ENCODE results near the gene INO80. TPM values are rescaled to one million over a fixed set of nuclear protein-coding genes. Genes with fewer than 3 reads are reported as not detected.

Gene INO80, protein sequence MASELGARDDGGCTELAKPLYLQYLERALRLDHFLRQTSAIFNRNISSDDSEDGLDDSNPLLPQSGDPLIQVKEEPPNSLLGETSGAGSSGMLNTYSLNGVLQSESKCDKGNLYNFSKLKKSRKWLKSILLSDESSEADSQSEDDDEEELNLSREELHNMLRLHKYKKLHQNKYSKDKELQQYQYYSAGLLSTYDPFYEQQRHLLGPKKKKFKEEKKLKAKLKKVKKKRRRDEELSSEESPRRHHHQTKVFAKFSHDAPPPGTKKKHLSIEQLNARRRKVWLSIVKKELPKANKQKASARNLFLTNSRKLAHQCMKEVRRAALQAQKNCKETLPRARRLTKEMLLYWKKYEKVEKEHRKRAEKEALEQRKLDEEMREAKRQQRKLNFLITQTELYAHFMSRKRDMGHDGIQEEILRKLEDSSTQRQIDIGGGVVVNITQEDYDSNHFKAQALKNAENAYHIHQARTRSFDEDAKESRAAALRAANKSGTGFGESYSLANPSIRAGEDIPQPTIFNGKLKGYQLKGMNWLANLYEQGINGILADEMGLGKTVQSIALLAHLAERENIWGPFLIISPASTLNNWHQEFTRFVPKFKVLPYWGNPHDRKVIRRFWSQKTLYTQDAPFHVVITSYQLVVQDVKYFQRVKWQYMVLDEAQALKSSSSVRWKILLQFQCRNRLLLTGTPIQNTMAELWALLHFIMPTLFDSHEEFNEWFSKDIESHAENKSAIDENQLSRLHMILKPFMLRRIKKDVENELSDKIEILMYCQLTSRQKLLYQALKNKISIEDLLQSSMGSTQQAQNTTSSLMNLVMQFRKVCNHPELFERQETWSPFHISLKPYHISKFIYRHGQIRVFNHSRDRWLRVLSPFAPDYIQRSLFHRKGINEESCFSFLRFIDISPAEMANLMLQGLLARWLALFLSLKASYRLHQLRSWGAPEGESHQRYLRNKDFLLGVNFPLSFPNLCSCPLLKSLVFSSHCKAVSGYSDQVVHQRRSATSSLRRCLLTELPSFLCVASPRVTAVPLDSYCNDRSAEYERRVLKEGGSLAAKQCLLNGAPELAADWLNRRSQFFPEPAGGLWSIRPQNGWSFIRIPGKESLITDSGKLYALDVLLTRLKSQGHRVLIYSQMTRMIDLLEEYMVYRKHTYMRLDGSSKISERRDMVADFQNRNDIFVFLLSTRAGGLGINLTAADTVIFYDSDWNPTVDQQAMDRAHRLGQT (N-terminal part only)
- polyA plus RNA-seq (2013, experiment 1 of 4): 12.0 TPM
- 15.2 TPM for polyA plus RNA-seq (2013, experiment 2 of 4)
- 10.9 TPM for polyA plus RNA-seq (2013, experiment 3 of 4)
- polyA plus RNA-seq (2013, experiment 4 of 4): 12.4 TPM

DNA sequence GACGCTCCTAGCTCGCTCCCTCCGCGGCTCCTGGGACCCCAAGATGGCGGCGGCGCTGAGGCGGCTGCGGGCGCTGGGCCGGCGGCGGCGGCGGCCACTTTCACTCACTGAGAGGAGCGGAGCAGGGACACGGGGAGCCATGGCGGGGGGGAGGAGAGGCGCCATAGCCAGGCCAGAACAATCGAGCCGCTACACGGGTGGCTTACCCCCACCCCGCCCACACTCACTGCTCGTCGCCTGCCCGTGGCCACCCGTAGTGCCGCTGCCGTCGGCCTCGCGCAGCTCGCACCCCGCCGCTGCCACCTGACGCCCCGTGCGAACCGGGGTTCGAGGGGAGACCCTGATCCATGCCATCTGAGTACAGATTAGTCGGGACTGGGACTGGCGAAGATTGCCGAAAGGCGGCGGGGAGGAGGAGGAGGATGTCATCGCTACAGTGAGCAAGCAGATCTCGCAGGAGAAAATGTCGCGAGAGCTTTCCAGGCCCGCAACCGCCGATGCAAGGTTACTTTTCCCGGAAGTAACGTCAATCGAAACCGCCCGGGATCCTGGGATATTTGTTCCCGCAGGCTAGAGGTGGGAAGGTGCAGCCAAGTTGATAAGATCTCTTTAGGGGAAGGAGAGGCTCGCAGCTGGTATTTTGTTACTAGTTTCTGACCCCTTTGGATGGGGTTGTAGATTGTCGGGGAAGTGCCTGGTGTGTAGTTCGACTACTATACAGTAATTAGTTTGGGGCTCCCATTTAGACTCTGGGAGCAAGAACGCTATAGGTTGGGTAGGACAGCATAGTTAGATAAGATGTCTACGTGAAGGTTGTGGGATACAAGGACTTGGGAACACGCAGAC is at the start of gene INO80:
TSS of gene INO80 (minus strand) at position 165 of the 846 bp plus-strand sequence. CDS start 19,970 bp downstream, outside the sequence.
- 1 to 2% methylated on average over 64 of the region's 64 CpGs for WGBS, 2 experiments
- H3K27ac ChIP-seq (ENCODE audit: insufficient read depth, low read depth, low read length, poor library complexity, severe bottlenecking): peak within 1 kb of the TSS; percentile 97
- no peaks in the 10 kb centered on the region for H3K9me3 ChIP-seq (ENCODE audit: control insufficient read depth, low read length)
- H3K36me3 ChIP-seq (ENCODE audit: control insufficient read depth, insufficient read depth, low read length): no peaks in the 10 kb centered on the region
- no peaks in the 10 kb centered on the region for H3K27me3 ChIP-seq (ENCODE audit: control insufficient read depth, insufficient read depth, low read length, poor library complexity, severe bottlenecking)
- peaks cover 5% of the 10 kb centered on the region for H3K4me1 ChIP-seq (ENCODE audit: control insufficient read depth, insufficient read depth, low read length)
- peak within 1 kb of the TSS; percentile 99 for H3K4me3 ChIP-seq (ENCODE audit: insufficient read depth, low read depth, low read length)

DNA sequence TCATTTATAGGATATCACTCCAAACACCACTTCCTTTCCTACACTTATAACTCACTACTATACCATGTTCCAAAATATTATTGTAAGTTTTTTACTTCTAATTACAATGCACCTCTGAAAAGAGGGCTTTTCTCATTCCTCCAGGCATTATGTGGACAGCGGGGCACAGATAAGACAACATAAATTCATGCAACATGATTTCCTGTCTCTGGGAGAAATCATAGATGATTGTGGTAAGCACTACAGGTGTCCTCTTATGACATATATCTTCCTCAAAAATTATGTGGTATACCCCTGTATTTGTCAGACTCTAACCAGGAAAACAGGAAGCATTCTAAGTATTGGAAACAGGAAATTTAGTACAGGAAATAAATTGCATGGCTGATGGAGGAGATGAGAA is 45.7 kb upstream of the INO80 start:
- no peak overlapping the region for H3K27ac ChIP-seq (ENCODE audit: insufficient read depth, low read depth, low read length, poor library complexity, severe bottlenecking)
- no peak overlapping the region for H3K4me3 ChIP-seq (ENCODE audit: insufficient read depth, low read depth, low read length)
- no peaks in the 10 kb centered on the region for H3K27me3 ChIP-seq (ENCODE audit: control insufficient read depth, insufficient read depth, low read length, poor library complexity, severe bottlenecking)
- no peaks in the 10 kb centered on the region for H3K36me3 ChIP-seq (ENCODE audit: control insufficient read depth, insufficient read depth, low read length)
- 89 to 100% methylated on average over 1 of the region's 1 CpG for WGBS, 2 experiments
- H3K4me1 ChIP-seq (ENCODE audit: control insufficient read depth, insufficient read depth, low read length): no peaks in the 10 kb centered on the region
- H3K9me3 ChIP-seq (ENCODE audit: control insufficient read depth, low read length): no peaks in the 10 kb centered on the region

DNA sequence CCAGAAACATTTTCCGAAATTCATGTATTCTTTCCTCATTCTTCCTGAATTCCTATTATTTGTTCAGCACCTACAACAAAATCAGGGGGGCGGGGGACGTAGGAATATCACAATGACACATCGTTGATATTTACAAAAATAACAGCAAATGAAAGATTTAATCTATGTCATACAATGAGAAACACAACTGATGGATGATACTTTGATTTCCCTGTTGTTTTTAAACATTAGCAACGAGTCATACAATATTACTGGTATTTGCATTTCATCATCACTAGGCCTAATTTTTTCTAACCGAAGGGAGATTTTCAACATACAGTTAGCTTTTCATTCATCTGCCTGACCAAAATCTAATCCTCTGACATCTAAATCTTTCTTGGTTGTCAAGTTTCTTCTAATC is 45.3 kb upstream of the INO80 start:
- Histone ChIP-seq H3K4me1 (ENCODE audit: control insufficient read depth, insufficient read depth, low read length) (no peaks in the 10 kb centered on the region), H3K27me3 (ENCODE audit: control insufficient read depth, insufficient read depth, low read length, poor library complexity, severe bottlenecking) (no peaks in the 10 kb centered on the region), H3K4me3 (ENCODE audit: insufficient read depth, low read depth, low read length) (no peak overlapping the region), H3K36me3 (ENCODE audit: control insufficient read depth, insufficient read depth, low read length) (no peaks in the 10 kb centered on the region), H3K27ac (ENCODE audit: insufficient read depth, low read depth, low read length, poor library complexity, severe bottlenecking) (no peak overlapping the region), H3K9me3 (ENCODE audit: control insufficient read depth, low read length) (no peaks in the 10 kb centered on the region)
- 92 to 96% methylated on average over 6 of the region's 6 CpGs for WGBS, 2 experiments

DNA sequence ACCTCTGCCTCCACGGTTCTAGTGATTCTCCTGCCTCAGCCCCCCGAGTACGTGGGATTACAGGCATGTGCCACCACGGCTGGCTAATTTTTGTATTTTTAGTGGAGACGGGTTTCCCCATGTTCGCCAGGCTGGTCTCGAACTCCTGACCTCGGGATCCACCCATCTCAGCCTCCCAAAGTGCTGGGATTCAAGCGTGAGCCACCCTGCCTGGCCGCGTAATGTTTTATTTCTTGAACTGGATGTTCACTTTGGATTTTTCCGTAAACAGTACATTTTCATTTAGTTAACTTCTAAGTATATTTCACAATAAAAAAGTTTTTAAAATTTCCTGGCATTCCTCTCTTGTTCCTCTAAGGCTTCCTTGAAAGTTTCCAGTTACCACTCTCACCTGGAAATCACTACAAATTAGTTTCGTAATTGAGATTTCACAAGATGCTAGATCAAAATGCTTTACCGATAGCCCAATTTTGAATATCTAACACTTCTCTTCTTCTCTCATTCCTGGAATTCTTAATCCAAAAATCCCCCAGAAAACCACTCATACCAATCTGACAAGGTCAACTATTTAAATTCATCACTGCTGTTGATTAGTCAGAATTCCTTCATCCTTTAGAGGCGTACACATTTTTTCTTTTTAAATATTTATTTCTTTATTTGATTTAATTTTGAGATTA is 44.7 kb upstream of the INO80 start:
- no peak overlapping the region for H3K27ac ChIP-seq (ENCODE audit: insufficient read depth, low read depth, low read length, poor library complexity, severe bottlenecking)
- WGBS, 2 experiments: 95% methylated on average over 14 to 15 of the region's 15 CpGs
- H3K9me3 ChIP-seq (ENCODE audit: control insufficient read depth, low read length): no peaks in the 10 kb centered on the region
- no peaks in the 10 kb centered on the region for H3K27me3 ChIP-seq (ENCODE audit: control insufficient read depth, insufficient read depth, low read length, poor library complexity, severe bottlenecking)
- no peaks in the 10 kb centered on the region for H3K4me1 ChIP-seq (ENCODE audit: control insufficient read depth, insufficient read depth, low read length)
- H3K4me3 ChIP-seq (ENCODE audit: insufficient read depth, low read depth, low read length): no peak overlapping the region
- H3K36me3 ChIP-seq (ENCODE audit: control insufficient read depth, insufficient read depth, low read length): no peaks in the 10 kb centered on the region

DNA sequence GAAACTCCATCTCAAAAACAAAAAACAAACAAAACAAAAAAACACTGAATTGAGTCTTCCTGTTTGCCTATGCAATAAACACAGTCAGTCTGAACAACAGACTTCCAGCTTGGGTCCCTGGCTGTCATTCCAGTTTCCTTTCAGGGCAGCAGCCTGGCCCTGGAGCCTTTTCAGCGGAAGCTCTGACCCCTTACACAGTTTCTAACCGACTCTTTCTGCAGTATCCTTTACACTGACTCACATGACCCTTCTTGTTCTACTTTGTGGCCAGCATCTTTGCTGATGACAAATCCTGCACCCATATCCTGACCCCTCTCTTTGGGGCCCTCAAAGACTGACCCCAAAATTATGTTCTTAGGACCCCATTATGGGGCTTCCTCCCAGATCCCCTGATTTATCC is 38.3 kb upstream of the INO80 start:
- Histone ChIP-seq H3K4me1 (ENCODE audit: control insufficient read depth, insufficient read depth, low read length) (no peaks in the 10 kb centered on the region), H3K4me3 (ENCODE audit: insufficient read depth, low read depth, low read length) (no peak overlapping the region), H3K36me3 (ENCODE audit: control insufficient read depth, insufficient read depth, low read length) (no peaks in the 10 kb centered on the region), H3K27me3 (ENCODE audit: control insufficient read depth, insufficient read depth, low read length, poor library complexity, severe bottlenecking) (no peaks in the 10 kb centered on the region), H3K27ac (ENCODE audit: insufficient read depth, low read depth, low read length, poor library complexity, severe bottlenecking) (no peak overlapping the region), H3K9me3 (ENCODE audit: control insufficient read depth, low read length) (no peaks in the 10 kb centered on the region)
- WGBS, 2 experiments: 88 to 91% methylated on average over 2 of the region's 2 CpGs

DNA sequence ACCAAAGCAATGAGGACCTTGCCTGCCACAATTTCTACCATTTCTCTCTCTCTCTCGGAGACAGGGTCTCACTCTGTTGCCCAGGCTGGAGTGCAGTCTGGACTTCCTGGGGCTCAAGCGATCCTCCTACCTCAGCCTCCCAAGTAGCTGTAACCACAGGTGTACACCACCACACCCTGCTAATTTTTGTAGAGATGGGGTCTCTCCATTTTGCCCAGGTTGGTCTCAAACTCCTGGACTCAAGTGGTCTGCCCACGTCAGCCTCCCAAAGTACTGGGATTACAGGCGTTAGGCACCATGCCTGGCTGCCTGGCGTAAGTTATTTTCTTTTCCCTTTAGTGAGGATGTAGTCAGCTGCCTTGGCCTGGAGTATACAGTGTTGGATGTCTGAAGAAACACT is 37.7 kb upstream of the INO80 start:
- WGBS, 2 experiments: 93 to 94% methylated on average over 5 of the region's 5 CpGs
- Histone ChIP-seq H3K36me3 (ENCODE audit: control insufficient read depth, insufficient read depth, low read length) (no peaks in the 10 kb centered on the region), H3K4me1 (ENCODE audit: control insufficient read depth, insufficient read depth, low read length) (no peaks in the 10 kb centered on the region), H3K9me3 (ENCODE audit: control insufficient read depth, low read length) (no peaks in the 10 kb centered on the region), H3K4me3 (ENCODE audit: insufficient read depth, low read depth, low read length) (no peak overlapping the region), H3K27ac (ENCODE audit: insufficient read depth, low read depth, low read length, poor library complexity, severe bottlenecking) (no peak overlapping the region), H3K27me3 (ENCODE audit: control insufficient read depth, insufficient read depth, low read length, poor library complexity, severe bottlenecking) (no peaks in the 10 kb centered on the region)

DNA sequence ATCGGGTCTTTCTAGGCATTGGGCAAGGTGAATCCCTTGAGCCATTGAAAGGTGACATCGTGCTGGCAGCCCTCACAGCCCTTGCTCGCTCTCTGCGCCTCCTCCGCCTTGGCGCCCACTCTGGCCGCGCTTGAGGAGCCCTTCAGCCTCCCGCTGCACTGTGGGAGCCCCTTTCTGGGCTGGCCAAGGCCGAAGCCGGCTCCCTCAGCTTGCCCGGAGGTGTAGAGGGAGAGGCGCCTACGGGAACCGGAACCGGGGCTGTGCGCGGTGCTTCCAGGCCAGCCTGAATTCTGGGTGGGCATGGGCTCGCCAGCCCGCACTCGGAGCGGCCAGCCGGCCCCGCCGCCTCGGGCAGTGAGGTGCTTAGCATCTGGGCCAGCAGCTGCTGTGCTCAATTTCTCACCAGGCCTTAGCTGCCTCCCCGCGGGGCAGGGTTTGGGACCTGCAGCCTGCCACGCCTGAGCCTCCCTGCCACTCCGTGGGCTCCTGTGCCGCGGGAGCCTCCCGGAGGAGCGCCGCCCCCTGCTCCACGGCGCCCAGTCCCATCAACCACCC is 35.4 kb upstream of the INO80 start:
- H3K27me3 ChIP-seq (ENCODE audit: control insufficient read depth, insufficient read depth, low read length, poor library complexity, severe bottlenecking): no peaks in the 10 kb centered on the region
- H3K36me3 ChIP-seq (ENCODE audit: control insufficient read depth, insufficient read depth, low read length): no peaks in the 10 kb centered on the region
- no peak overlapping the region for H3K27ac ChIP-seq (ENCODE audit: insufficient read depth, low read depth, low read length, poor library complexity, severe bottlenecking)
- no peaks in the 10 kb centered on the region for H3K9me3 ChIP-seq (ENCODE audit: control insufficient read depth, low read length)
- 95 to 96% methylated on average over 37 of the region's 37 CpGs for WGBS, 2 experiments
- H3K4me1 ChIP-seq (ENCODE audit: control insufficient read depth, insufficient read depth, low read length): no peaks in the 10 kb centered on the region
- H3K4me3 ChIP-seq (ENCODE audit: insufficient read depth, low read depth, low read length): no peak overlapping the region

DNA sequence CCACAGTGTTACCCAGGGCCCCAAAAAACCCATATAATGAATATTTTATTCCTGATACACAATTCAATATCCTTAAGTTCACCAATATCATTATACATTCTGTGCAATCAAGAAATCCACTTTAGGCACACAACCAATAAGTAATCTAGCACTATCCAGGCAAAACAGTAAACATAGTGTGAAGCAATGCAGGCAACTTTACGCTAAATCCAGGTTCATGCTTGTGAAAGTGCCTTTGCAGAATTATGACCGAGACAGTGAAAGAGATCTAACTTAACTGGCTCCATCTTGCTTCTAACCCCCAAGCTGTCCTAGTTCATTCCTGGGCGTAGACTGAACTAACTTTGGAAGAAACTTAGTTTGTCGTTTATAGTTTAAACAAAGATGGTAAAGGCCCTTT is 34.2 kb upstream of the INO80 start:
- Histone ChIP-seq H3K27me3 (ENCODE audit: control insufficient read depth, insufficient read depth, low read length, poor library complexity, severe bottlenecking) (no peaks in the 10 kb centered on the region), H3K9me3 (ENCODE audit: control insufficient read depth, low read length) (no peaks in the 10 kb centered on the region), H3K4me3 (ENCODE audit: insufficient read depth, low read depth, low read length) (no peak overlapping the region), H3K27ac (ENCODE audit: insufficient read depth, low read depth, low read length, poor library complexity, severe bottlenecking) (no peak overlapping the region), H3K4me1 (ENCODE audit: control insufficient read depth, insufficient read depth, low read length) (no peaks in the 10 kb centered on the region), H3K36me3 (ENCODE audit: control insufficient read depth, insufficient read depth, low read length) (no peaks in the 10 kb centered on the region)
- 89 to 95% methylated on average over 4 of the region's 4 CpGs for WGBS, 2 experiments

DNA sequence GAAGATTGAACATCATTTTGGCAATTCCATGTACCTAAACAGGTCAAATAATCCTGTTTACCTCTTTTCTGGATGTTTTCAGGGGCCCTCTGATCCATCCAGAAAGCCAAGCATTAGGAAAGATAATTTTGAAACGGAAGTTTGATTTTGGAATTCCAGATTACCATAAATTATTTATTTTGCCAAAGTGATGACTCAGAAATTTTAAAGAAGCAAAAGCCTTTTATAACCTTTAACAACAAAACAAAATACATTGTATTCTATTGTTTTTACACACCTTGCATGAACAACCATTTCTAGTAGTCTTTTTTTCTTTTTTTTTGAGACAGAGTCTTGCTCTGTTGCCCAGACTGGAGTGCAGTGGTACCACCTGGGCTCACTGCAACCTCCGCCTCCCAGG is 32.0 kb upstream of the INO80 start:
- Histone ChIP-seq H3K36me3 (ENCODE audit: control insufficient read depth, insufficient read depth, low read length) (no peaks in the 10 kb centered on the region), H3K27ac (ENCODE audit: insufficient read depth, low read depth, low read length, poor library complexity, severe bottlenecking) (no peak overlapping the region), H3K4me3 (ENCODE audit: insufficient read depth, low read depth, low read length) (no peak overlapping the region), H3K9me3 (ENCODE audit: control insufficient read depth, low read length) (no peaks in the 10 kb centered on the region), H3K4me1 (ENCODE audit: control insufficient read depth, insufficient read depth, low read length) (no peaks in the 10 kb centered on the region), H3K27me3 (ENCODE audit: control insufficient read depth, insufficient read depth, low read length, poor library complexity, severe bottlenecking) (no peaks in the 10 kb centered on the region)
- WGBS, 2 experiments: 91 to 96% methylated on average over 1 to 2 of the region's 2 CpGs
